ENCODE results near the gene ZSCAN12. TPM values are rescaled to one million over a fixed set of nuclear protein-coding genes. Genes with fewer than 3 reads are reported as not detected.

ZSCAN12 gene
- total and polyA plus RNA-seq, 10 donors: 1.8 to 10.3 (median 7.9) TPM

GRCh38 chr6:28334286-28335039, 65.1 kb downstream of the ZSCAN12 start:
- Histone ChIP-seq H3K36me3 (peaks cover 0 to 1% (median 0%) of the 10 kb centered on the region in 6 donors), H3K9me3 (peaks cover 0 to 1% (median 0%) of the 10 kb centered on the region in 8 donors), H3K4me1 (peaks cover 15 to 28% (median 18%) of the 10 kb centered on the region in 6 donors), H3K4me3 (peak overlapping the region in 2 of 8 donors; percentile 58 to 73), H3K27ac (peak overlapping the region; percentile 92 to 97 (median 95)), H3K27me3 (replicated peaks in 1 of 7) (no peaks in the 10 kb centered on the region)
- no peak for DNase-seq
- intact Hi-C loops (cut with DNase I; ENCODE audit: low total_unique reads): no loop called here
- WGBS, 5 donors: 79 to 93% (median 81%) methylated on average over 7 of the region's 7 CpGs
- TF ChIP-seq, protein P1, sequence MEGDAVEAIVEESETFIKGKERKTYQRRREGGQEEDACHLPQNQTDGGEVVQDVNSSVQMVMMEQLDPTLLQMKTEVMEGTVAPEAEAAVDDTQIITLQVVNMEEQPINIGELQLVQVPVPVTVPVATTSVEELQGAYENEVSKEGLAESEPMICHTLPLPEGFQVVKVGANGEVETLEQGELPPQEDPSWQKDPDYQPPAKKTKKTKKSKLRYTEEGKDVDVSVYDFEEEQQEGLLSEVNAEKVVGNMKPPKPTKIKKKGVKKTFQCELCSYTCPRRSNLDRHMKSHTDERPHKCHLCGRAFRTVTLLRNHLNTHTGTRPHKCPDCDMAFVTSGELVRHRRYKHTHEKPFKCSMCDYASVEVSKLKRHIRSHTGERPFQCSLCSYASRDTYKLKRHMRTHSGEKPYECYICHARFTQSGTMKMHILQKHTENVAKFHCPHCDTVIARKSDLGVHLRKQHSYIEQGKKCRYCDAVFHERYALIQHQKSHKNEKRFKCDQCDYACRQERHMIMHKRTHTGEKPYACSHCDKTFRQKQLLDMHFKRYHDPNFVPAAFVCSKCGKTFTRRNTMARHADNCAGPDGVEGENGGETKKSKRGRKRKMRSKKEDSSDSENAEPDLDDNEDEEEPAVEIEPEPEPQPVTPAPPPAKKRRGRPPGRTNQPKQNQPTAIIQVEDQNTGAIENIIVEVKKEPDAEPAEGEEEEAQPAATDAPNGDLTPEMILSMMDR (IDR thresholded peaks at IDR 0.05 in 8 of 11, conservative IDR thresholded peaks at IDR 0.05 in 3 of 11): no peak
- no peak for TF ChIP-seq POLR2AphosphoS5 (IDR thresholded peaks at IDR 0.05)
- TF ChIP-seq POLR2A (IDR thresholded peaks at IDR 0.05): no peak

GRCh38 chr6:28333599-28334018, 65.9 kb downstream of the ZSCAN12 start:
- Histone ChIP-seq H3K27me3 (replicated peaks in 1 of 7) (no peaks in the 10 kb centered on the region), H3K36me3 (peaks cover 0 to 9% (median 0%) of the 10 kb centered on the region in 6 donors), H3K4me1 (peaks cover 15 to 28% (median 18%) of the 10 kb centered on the region in 6 donors), H3K27ac (no peak overlapping the region), H3K4me3 (no peak overlapping the region), H3K9me3 (peaks cover 0 to 9% (median 4%) of the 10 kb centered on the region in 8 donors)
- no peak for DNase-seq
- intact Hi-C loops (cut with DNase I; ENCODE audit: low total_unique reads): no loop called here
- no peak for TF ChIP-seq POLR2AphosphoS5 (IDR thresholded peaks at IDR 0.05)
- TF ChIP-seq, protein P1 (IDR thresholded peaks at IDR 0.05 in 8 of 11, conservative IDR thresholded peaks at IDR 0.05 in 3 of 11): no peak
- TF ChIP-seq POLR2A (IDR thresholded peaks at IDR 0.05): no peak
- 70 to 90% (median 84%) methylated on average over 1 of the region's 1 CpG for WGBS, 5 donors

DNA sequence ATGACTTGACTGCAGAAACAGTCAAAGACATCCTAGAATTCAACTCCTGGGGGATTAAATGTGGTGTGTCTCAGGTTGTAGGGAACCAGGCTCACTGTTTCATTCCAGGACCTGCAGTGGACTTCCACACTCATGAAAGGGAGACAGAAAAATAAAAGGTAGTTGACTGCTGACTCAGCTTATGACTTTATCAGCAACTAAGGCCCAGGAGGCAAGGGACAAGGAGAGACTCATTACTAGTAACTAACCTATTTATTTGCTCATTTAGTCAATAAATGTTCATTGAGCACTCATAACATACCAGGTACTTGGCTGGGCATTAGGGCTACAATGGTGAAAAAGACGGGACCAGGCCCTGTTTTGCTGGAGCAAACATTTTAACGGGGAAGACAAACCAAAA, 66.5 kb downstream of the ZSCAN12 start:
- WGBS, 5 donors: 91 to 99% (median 92%) methylated on average over 2 of the region's 2 CpGs
- H3K36me3 ChIP-seq: peaks cover 0 to 12% (median 0%) of the 10 kb centered on the region in 6 donors
- H3K4me1 ChIP-seq: peaks cover 15 to 28% (median 18%) of the 10 kb centered on the region in 6 donors
- intact Hi-C loops (cut with DNase I; ENCODE audit: low total_unique reads): no loop called here
- no peak overlapping the region for H3K4me3 ChIP-seq
- peaks cover 0 to 14% (median 8%) of the 10 kb centered on the region in 8 donors for H3K9me3 ChIP-seq
- no peak for TF ChIP-seq POLR2AphosphoS5 (IDR thresholded peaks at IDR 0.05)
- TF ChIP-seq, protein P1 (IDR thresholded peaks at IDR 0.05 in 8 of 11, conservative IDR thresholded peaks at IDR 0.05 in 3 of 11): no peak
- H3K27me3 ChIP-seq (replicated peaks in 1 of 7): no peaks in the 10 kb centered on the region
- no peak overlapping the region for H3K27ac ChIP-seq
- no peak for DNase-seq

DNA sequence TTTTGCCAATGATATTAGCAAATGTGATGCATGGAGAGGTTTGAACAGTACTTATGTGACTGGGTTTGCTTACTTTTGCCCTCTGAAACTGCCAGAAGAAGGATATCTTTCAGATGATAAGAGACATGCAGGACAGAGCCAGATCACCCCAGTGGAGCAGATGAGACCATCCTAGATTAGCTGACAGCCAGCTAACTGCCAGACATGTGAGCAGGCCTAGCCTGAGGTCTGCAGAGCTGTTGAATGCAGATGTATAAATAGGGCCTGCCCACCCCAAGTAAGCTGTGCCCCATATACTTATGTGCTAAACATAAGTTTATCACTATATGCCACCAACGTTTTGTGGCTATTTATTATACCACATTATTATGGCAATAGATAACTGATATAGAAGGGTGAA, 69.5 kb downstream of the ZSCAN12 start:
- 65 to 93% (median 65%) methylated on average over 1 of the region's 1 CpG for WGBS, 5 donors
- no peak for DNase-seq
- no peaks in the 10 kb centered on the region for H3K27me3 ChIP-seq (replicated peaks in 1 of 7)
- H3K27ac ChIP-seq: no peak overlapping the region
- H3K4me1 ChIP-seq: peaks cover 5 to 10% (median 6%) of the 10 kb centered on the region in 6 donors
- no peak for TF ChIP-seq POLR2A (IDR thresholded peaks at IDR 0.05)
- no peak for TF ChIP-seq POLR2AphosphoS5 (IDR thresholded peaks at IDR 0.05)
- TF ChIP-seq, protein P1 (IDR thresholded peaks at IDR 0.05 in 8 of 11, conservative IDR thresholded peaks at IDR 0.05 in 3 of 11): no peak
- peaks cover 15 to 44% (median 38%) of the 10 kb centered on the region in 8 donors for H3K9me3 ChIP-seq
- peaks cover 14 to 42% (median 25%) of the 10 kb centered on the region in 6 donors for H3K36me3 ChIP-seq
- H3K4me3 ChIP-seq: no peak overlapping the region
- intact Hi-C loops (cut with DNase I; ENCODE audit: low total_unique reads): no loop called here

Data from spleen (tissue), 11 donors.